HL-60 (cell line): Measurements from ENCODE around the gene PTPRN2.
"Not testable (repeated sequence)": the region's sequence is repeated elsewhere in the genome, so short reads cannot be mapped to it uniquely, and the experiment has no call there.

Experiments
- DNase-seq, 2 experiments: peaks; one replicate each; pipeline ENCODE4 v3.0.0-alpha.2; 2010 to 2020; ENCODE audit warnings: low read depth in 1 of 2, low spot score in 1 of 2
- H3K27ac ChIP-seq: fragments of 250-450 bp; sonication (Bioruptor Pico); replicated peaks from 2 replicates; pipeline ENCODE4 v1.5.1; 2020; ENCODE audit warnings: mild to moderate bottlenecking, moderate library complexity
- H3K27me3 ChIP-seq: fragments of 250-450 bp; sonication (Bioruptor Pico); 2 replicates; pipeline ENCODE4 v1.5.1; 2021; ENCODE audit warnings: mild to moderate bottlenecking, moderate library complexity; ENCODE audit not compliant: insufficient read depth, poor library complexity, severe bottlenecking
- H3K4me3 ChIP-seq: replicated peaks from 2 replicates; pipeline ENCODE4 v1.5.1; 2011; ENCODE audit warnings: mild to moderate bottlenecking, control low read depth, low read length; ENCODE audit not compliant: insufficient read depth
- GABPA ChIP-seq: IDR thresholded peaks from 2 replicates; pipeline ENCODE4 v1.6.1; 2012; ENCODE audit warnings: low read depth
- POLR2AphosphoS5 ChIP-seq: IDR thresholded peaks from 2 replicates; pipeline ENCODE4 v1.6.1; 2012; ENCODE audit warnings: low read depth
- SPI1 ChIP-seq: IDR thresholded peaks from 2 replicates; pipeline ENCODE4 v1.6.1; 2012; ENCODE audit warnings: low read depth, mild to moderate bottlenecking, borderline replicate concordance
- TF ChIP-seq, protein P1 (sequence below): IDR thresholded peaks from one replicate; pipeline ENCODE4 v1.5.1; 2011; ENCODE audit warnings: low read length, control low read depth, inconsistent platforms; ENCODE audit not compliant: insufficient read depth
- TF ChIP-seq, protein P2 (sequence below): IDR thresholded peaks from 2 replicates; pipeline ENCODE4 v1.6.1; 2012; ENCODE audit warnings: low read depth; ENCODE audit not compliant: insufficient replicate concordance

Gene PTPRN2

DNA sequence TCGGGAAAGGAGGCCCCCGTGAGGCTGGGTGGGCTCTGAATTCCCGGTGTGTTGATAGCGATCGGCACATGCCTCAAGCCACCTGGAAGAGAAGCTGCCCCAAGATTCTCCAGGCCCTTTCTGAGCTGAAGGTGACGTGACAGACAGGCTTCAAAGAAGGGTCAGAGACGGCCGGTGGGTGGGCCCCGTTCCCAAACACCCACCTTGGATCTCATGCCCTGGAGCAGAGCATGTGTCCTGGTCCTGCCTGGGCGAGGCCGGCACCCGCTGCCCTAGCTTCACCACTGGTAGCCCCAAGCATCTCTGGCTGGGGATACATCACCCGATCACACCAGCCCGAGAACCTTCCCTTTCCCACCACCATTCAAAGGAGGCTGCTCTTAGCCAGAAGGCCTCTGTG is 851.8 kb downstream of the PTPRN2 start:
- Histone ChIP-seq H3K27ac (no peak overlapping the region), H3K4me3 (no peak overlapping the region), H3K27me3 (no peaks in the 10 kb centered on the region)
- no peak for DNase-seq
- TF ChIP-seq, protein P1, sequence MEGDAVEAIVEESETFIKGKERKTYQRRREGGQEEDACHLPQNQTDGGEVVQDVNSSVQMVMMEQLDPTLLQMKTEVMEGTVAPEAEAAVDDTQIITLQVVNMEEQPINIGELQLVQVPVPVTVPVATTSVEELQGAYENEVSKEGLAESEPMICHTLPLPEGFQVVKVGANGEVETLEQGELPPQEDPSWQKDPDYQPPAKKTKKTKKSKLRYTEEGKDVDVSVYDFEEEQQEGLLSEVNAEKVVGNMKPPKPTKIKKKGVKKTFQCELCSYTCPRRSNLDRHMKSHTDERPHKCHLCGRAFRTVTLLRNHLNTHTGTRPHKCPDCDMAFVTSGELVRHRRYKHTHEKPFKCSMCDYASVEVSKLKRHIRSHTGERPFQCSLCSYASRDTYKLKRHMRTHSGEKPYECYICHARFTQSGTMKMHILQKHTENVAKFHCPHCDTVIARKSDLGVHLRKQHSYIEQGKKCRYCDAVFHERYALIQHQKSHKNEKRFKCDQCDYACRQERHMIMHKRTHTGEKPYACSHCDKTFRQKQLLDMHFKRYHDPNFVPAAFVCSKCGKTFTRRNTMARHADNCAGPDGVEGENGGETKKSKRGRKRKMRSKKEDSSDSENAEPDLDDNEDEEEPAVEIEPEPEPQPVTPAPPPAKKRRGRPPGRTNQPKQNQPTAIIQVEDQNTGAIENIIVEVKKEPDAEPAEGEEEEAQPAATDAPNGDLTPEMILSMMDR, result no peak
- no peak for TF ChIP-seq POLR2AphosphoS5
- TF ChIP-seq SPI1, result no peak
- TF ChIP-seq GABPA, result no peak
- TF ChIP-seq, protein P2, sequence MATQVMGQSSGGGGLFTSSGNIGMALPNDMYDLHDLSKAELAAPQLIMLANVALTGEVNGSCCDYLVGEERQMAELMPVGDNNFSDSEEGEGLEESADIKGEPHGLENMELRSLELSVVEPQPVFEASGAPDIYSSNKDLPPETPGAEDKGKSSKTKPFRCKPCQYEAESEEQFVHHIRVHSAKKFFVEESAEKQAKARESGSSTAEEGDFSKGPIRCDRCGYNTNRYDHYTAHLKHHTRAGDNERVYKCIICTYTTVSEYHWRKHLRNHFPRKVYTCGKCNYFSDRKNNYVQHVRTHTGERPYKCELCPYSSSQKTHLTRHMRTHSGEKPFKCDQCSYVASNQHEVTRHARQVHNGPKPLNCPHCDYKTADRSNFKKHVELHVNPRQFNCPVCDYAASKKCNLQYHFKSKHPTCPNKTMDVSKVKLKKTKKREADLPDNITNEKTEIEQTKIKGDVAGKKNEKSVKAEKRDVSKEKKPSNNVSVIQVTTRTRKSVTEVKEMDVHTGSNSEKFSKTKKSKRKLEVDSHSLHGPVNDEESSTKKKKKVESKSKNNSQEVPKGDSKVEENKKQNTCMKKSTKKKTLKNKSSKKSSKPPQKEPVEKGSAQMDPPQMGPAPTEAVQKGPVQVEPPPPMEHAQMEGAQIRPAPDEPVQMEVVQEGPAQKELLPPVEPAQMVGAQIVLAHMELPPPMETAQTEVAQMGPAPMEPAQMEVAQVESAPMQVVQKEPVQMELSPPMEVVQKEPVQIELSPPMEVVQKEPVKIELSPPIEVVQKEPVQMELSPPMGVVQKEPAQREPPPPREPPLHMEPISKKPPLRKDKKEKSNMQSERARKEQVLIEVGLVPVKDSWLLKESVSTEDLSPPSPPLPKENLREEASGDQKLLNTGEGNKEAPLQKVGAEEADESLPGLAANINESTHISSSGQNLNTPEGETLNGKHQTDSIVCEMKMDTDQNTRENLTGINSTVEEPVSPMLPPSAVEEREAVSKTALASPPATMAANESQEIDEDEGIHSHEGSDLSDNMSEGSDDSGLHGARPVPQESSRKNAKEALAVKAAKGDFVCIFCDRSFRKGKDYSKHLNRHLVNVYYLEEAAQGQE, result no peak

DNA sequence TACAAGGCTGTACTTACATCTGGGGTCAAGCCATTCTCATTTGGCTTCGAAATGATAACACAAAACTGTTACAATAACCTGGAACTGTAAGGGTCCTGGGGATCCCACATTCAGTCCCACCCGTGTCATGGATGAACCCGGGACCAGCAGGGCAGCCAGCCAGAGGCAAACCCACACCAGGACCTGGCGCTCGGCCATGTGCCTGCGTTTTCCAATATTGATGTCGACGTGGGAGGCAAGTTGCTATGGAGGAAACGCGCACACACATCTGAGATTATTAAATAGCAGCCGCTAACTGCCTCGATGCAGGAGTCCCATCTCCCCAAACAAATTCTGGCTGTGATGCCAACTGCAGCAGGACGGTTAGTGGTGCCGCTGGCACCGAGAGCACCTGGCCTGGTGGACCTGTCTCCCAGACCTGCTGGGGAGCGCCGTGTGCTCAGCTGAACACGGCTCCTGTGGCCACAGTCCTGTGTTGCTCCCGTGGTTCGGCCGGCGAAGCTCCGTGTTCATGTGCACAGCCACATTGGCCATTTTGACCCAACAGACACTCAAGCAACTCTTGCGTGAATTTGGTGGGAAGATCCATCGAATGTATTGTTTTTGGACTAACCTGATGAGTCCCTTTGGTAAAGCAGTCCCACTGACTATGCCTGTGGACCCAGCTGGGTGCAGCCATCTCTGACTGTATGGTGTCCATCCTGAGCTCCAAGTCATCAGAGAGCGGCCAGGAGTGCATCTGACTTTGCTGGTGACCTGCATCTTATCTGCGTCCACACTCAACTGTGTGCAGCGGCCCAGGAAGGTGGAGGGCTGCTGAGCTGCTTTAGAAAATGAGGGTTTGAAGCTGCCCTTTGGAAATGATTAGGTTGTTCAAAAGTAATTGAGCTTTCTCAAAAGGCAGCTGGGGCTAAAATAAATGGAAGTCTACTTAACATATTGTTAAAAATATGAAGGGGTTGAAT is 852.7 kb downstream of the PTPRN2 start:
- DNase-seq, result no peak
- TF ChIP-seq SPI1 (no peak), POLR2AphosphoS5 (no peak), GABPA (no peak)
- TF ChIP-seq, protein P1, result no peak
- TF ChIP-seq, protein P2, result no peak
- H3K27me3 ChIP-seq, result peaks cover 3% of the 10 kb centered on the region
- no peak overlapping the region for H3K4me3 ChIP-seq
- H3K27ac ChIP-seq, result no peak overlapping the region

DNA sequence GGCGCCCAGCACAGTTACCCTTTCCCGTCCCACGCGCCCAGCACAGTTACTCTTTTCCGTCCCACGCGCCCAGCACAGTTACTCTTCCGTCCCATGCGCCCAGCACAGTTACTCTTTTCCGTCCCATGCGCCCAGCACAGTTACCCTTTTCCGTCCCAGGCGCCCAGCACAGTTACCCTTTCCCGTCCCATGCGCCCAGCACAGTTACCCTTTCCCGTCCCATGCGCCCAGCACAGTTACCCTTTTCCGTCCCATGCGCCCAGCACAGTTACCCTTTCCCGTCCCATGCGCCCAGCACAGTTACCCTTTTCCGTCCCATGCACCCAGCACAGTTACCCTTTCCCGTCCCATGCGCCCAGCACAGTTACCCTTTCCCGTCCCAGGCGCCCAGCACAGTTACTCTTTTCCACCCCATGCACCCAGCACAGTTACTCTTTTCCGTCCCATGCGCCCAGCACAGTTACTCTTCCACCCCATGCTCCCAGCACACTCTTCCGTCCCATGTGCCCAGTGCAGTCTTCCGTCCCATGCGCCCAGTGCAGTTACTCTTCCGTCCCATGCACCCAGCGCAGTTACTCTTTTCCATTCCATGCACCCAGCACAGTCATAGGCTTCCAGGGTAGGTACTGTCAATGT is 853.7 kb downstream of the PTPRN2 start:
- H3K27ac ChIP-seq, H3K27me3 ChIP-seq, DNase-seq, H3K4me3 ChIP-seq: not testable (repeated sequence)

DNA sequence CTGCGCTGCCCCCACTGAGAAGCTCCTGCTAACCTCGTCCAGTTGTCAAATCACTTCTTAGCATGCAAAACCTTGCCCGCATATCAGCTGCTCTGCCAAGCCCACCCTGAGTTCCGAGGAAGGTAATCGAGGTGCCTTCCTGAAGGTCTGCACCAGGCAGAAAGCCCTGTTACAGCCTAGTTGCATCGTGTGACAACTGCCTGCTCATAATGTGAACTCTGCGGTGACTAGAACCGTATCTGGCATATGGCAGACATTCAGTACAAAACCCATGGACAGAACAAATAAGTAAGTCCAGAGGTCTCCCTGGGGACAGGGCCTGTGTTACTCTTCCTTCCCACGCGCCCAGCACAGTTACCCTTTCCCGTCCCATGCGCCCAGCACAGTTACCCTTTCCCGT is 856.5 kb downstream of the PTPRN2 start:
- TF ChIP-seq POLR2AphosphoS5 (no peak), SPI1 (no peak), GABPA (no peak)
- TF ChIP-seq, protein P1, result no peak
- TF ChIP-seq, protein P2, result no peak
- Histone ChIP-seq H3K27ac (no peak overlapping the region), H3K27me3 (peaks cover 3% of the 10 kb centered on the region), H3K4me3 (no peak overlapping the region)
- DNase-seq, result no peak
